ENCODE data around the gene EFCAB6. TPM values are rescaled to one million over a fixed set of nuclear protein-coding genes. Genes with fewer than 3 reads are reported as not detected.

Gene EFCAB6
- total and polyA plus RNA-seq, 2 donors (not counting 1 experiment from before 2014, with no cell fraction given), result 0.07 to 0.10 TPM

GRCh38 chr22:43537019-43537585 lies 275.0 kb downstream of the EFCAB6 start:
- H3K4me1 Mint-ChIP-seq, result no peaks in the 10 kb centered on the region
- intact Hi-C loops (cut with micrococcal nuclease), result no loop called here
- Histone ChIP-seq H2AFZ (ENCODE audit: insufficient read depth, low read depth, low read length, poor library complexity, severe bottlenecking) (no peak overlapping the region), H3K27ac (ENCODE audit: low read length in 2 of 2) (no peak overlapping the region), H3K4me3 (ENCODE audit: control extremely low read depth in 1 of 5, extremely low read depth in 1 of 5, insufficient read depth in 1 of 5, low read depth in 2 of 5, low read length in 4 of 5) (no peak overlapping the region), H3K4me1 (ENCODE audit: control insufficient read depth in 2 of 2, insufficient read depth in 2 of 2, low read length in 2 of 2) (no peaks in the 10 kb centered on the region), H3K36me3 (replicated peaks in 1 of 2; ENCODE audit: control extremely low read depth in 1 of 2, control insufficient read depth in 1 of 2, extremely low read depth in 1 of 2, insufficient read depth in 2 of 2, low read length in 1 of 2) (no peaks in the 10 kb centered on the region), H4K20me1 (ENCODE audit: control insufficient read depth, insufficient read depth, low read length, poor library complexity, severe bottlenecking) (no peaks in the 10 kb centered on the region), H3K27me3 (replicated peaks in 1 of 4; ENCODE audit: control extremely low read depth in 1 of 4, control insufficient read depth in 3 of 4, insufficient read depth in 4 of 4, low read length in 3 of 4) (peaks cover 0 to 5% (median 0%) of the 10 kb centered on the region in 4 experiments), H3K9me3 (ENCODE audit: control extremely low read depth in 1 of 3, control insufficient read depth in 2 of 3, insufficient read depth in 1 of 3, low read length in 2 of 3) (peaks cover 0 to 9% (median 0%) of the 10 kb centered on the region in 3 donors), H3K9ac (ENCODE audit: low read length) (no peak overlapping the region), H3K79me2 (ENCODE audit: control insufficient read depth, insufficient read depth, low read length) (no peaks in the 10 kb centered on the region), H3K4me2 (replicated peaks; ENCODE audit: low read depth, low read length, poor library complexity, severe bottlenecking) (no peak overlapping the region)
- H3K27ac Mint-ChIP-seq, result no peak overlapping the region
- WGBS (ENCODE audit: insufficient coverage), result 88% methylated on average over 11 of the region's 14 CpGs
- POLR2A ChIA-PET, result no interaction called here
- TF ChIP-seq EZH2 (IDR thresholded peaks at IDR 0.05; ENCODE audit: borderline replicate concordance, insufficient read depth, low read depth, low read length, poor library complexity, severe bottlenecking) (no peak), CTCF (IDR thresholded peaks at IDR 0.05) (no peak)
- ATAC-seq (ENCODE audit: low read depth) (no peak), DNase-seq (no peak)
- no peaks in the 10 kb centered on the region for H3K9me3 Mint-ChIP-seq (ENCODE audit: insufficient read depth)
- CTCF ChIA-PET, result no interaction called here
- H3K27me3 Mint-ChIP-seq, result peaks cover 24% of the 10 kb centered on the region
- H3K4me3 Mint-ChIP-seq, result no peak overlapping the region

- H3K27me3 ChIP-seq (replicated peaks in 1 of 4; ENCODE audit: control extremely low read depth in 1 of 4, control insufficient read depth in 3 of 4, insufficient read depth in 4 of 4, low read length in 3 of 4), result peaks cover 0 to 2% (median 0%) of the 10 kb centered on the region in 4 experiments
Measured at GRCh38 chr22:43535741-43536140, 276.4 kb downstream of the EFCAB6 start.

More at GRCh38 chr22:43535741-43536140, 276.4 kb downstream of the EFCAB6 start:
- no peak overlapping the region for H3K4me3 ChIP-seq (ENCODE audit: control extremely low read depth in 1 of 5, extremely low read depth in 1 of 5, insufficient read depth in 1 of 5, low read depth in 2 of 5, low read length in 4 of 5)
- H4K20me1 ChIP-seq (ENCODE audit: control insufficient read depth, insufficient read depth, low read length, poor library complexity, severe bottlenecking), result no peaks in the 10 kb centered on the region
- H3K4me1 ChIP-seq (ENCODE audit: control insufficient read depth in 2 of 2, insufficient read depth in 2 of 2, low read length in 2 of 2), result no peaks in the 10 kb centered on the region
- TF ChIP-seq EZH2 (IDR thresholded peaks at IDR 0.05; ENCODE audit: borderline replicate concordance, insufficient read depth, low read depth, low read length, poor library complexity, severe bottlenecking), result no peak
- TF ChIP-seq CTCF (IDR thresholded peaks at IDR 0.05), result no peak
- ChIA-PET CTCF (no interaction called here), POLR2A (no interaction called here)
- H3K4me2 ChIP-seq (replicated peaks; ENCODE audit: low read depth, low read length, poor library complexity, severe bottlenecking), result no peak overlapping the region
- DNase-seq (no peak), ATAC-seq (ENCODE audit: low read depth) (no peak)
- Mint-ChIP-seq H3K27me3 (peaks cover 18% of the 10 kb centered on the region), H3K9me3 (ENCODE audit: insufficient read depth) (no peaks in the 10 kb centered on the region), H3K4me3 (no peak overlapping the region), H3K4me1 (no peaks in the 10 kb centered on the region), H3K27ac (no peak overlapping the region)
- intact Hi-C loops (cut with micrococcal nuclease), result no loop called here
- H3K9ac ChIP-seq (ENCODE audit: low read length), result no peak overlapping the region
- no peaks in the 10 kb centered on the region for H3K79me2 ChIP-seq (ENCODE audit: control insufficient read depth, insufficient read depth, low read length)
- H2AFZ ChIP-seq (ENCODE audit: insufficient read depth, low read depth, low read length, poor library complexity, severe bottlenecking), result no peak overlapping the region
- peaks cover 0 to 9% (median 0%) of the 10 kb centered on the region in 3 donors for H3K9me3 ChIP-seq (ENCODE audit: control extremely low read depth in 1 of 3, control insufficient read depth in 2 of 3, insufficient read depth in 1 of 3, low read length in 2 of 3)
- H3K36me3 ChIP-seq (replicated peaks in 1 of 2; ENCODE audit: control extremely low read depth in 1 of 2, control insufficient read depth in 1 of 2, extremely low read depth in 1 of 2, insufficient read depth in 2 of 2, low read length in 1 of 2), result no peaks in the 10 kb centered on the region
- WGBS (ENCODE audit: insufficient coverage), result 80% methylated on average over 4 of the region's 5 CpGs
- H3K27ac ChIP-seq (ENCODE audit: low read length in 2 of 2), result no peak overlapping the region
